ACC112 (cell line): ENCODE measurements around the gene METTL2B.
"Not testable (repeated sequence)": the region's sequence is repeated elsewhere in the genome, so short reads cannot be mapped to it uniquely, and the experiment has no call there.

ENCODE experiments used
- H2AFZ ChIP-seq: fragments of 200-600 bp; sonication (generic); one replicate; pipeline ENCODE4 v1.6.0; 2017; ENCODE audit warnings: antibody characterized with exemption, low read length; ENCODE audit not compliant: unreplicated experiment
- H3K27ac ChIP-seq: fragments of 200-600 bp; sonication (generic); 2 replicates; pipeline ENCODE4 v1.5.1; 2014; ENCODE audit warnings: low read depth, mild to moderate bottlenecking, antibody characterized with exemption, low read length, moderate library complexity
- H3K27me3 ChIP-seq: fragments of 200-600 bp; sonication (generic); 2 replicates; pipeline ENCODE4 v1.6.1; 2014; ENCODE audit warnings: mild to moderate bottlenecking, antibody characterized with exemption, low read length, moderate library complexity, mixed read lengths; ENCODE audit not compliant: insufficient read depth
- H3K36me3 ChIP-seq: fragments of 200-600 bp; sonication (generic); 2 replicates; pipeline ENCODE4 v1.6.1; 2016; ENCODE audit warnings: mild to moderate bottlenecking, antibody characterized with exemption, low read length, moderate library complexity, mixed read lengths; ENCODE audit not compliant: insufficient read depth
- H3K4me1 ChIP-seq: fragments of 200-600 bp; sonication (generic); one replicate; pipeline ENCODE4 v1.6.1; 2016; ENCODE audit warnings: low read length, mixed read lengths; ENCODE audit not compliant: insufficient read depth, unreplicated experiment, control insufficient read depth
- H3K4me3 ChIP-seq: fragments of 200-600 bp; sonication (generic); 2 replicates; pipeline ENCODE4 v1.5.1; 2014; ENCODE audit warnings: mild to moderate bottlenecking, low read depth, low read length
- H3K79me2 ChIP-seq: fragments of 200-600 bp; sonication (generic); one replicate; pipeline ENCODE4 v1.6.0; 2016; ENCODE audit warnings: low read length; ENCODE audit not compliant: control insufficient read depth, unreplicated experiment, insufficient read depth

The METTL2B gene

GRCh38 chr7:128550920-128551319 lies 74.4 kb downstream of the METTL2B start:
- no peaks in the 10 kb centered on the region for H3K4me1 ChIP-seq
- H3K27ac ChIP-seq, result no peak overlapping the region
- H2AFZ ChIP-seq, result no peak overlapping the region
- H3K4me3 ChIP-seq, result no peak overlapping the region
- 0 out of 2 replicates have a peak, but pooled peaks cover 5% of the 10 kb centered on the region for H3K36me3 ChIP-seq
- H3K79me2 ChIP-seq, result peaks cover 46% of the 10 kb centered on the region
- no peaks in the 10 kb centered on the region for H3K27me3 ChIP-seq

- H3K4me3 ChIP-seq, H2AFZ ChIP-seq, H3K36me3 ChIP-seq, H3K27me3 ChIP-seq, H3K27ac ChIP-seq, H3K4me1 ChIP-seq: not testable (repeated sequence)
- peaks cover 34% of the 10 kb centered on the region for H3K79me2 ChIP-seq
These were observed 77.8 kb downstream of the METTL2B start for GRCh38 chr7:128554394-128554793.
